ENCODE data around the gene HHAT.

HHAT gene

GRCh38 chr1:210469441-210469840 lies 140.7 kb downstream of the HHAT start:
- no peak for TF ChIP-seq CTCF (IDR thresholded peaks at IDR 0.05; ENCODE audit: low read depth, low read length)
- H3K4me3 ChIP-seq (ENCODE audit: low read depth, low read length), result no peak overlapping the region
- in situ Hi-C loops (cut with HindIII; ENCODE audit: low sequenced_read_pairs), result no loop called here
- DNase-seq (ENCODE audit: low read depth, low spot score), result no peak

DNA sequence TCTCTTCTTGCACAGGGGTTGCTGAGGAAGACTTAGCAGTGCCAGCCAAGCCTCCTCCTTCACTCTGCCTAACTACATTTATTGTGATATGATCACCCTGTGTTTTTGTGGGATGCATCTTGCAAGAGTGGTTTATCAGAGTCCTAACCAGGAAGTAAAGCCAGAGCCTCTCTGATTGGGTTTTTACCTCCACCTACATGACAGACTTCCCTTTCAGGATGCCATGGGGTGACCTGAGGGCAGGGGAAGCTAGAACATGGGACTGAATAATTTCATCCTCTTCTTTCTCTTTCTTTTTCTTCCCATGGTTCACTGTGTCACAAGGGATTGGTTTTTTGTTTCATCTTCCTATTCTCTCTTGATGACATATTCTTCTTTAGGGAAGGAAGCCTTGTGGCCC lies 146.6 kb downstream of the HHAT start:
- no peak for DNase-seq (ENCODE audit: low read depth, low spot score)
- in situ Hi-C loops (cut with HindIII; ENCODE audit: low sequenced_read_pairs), result no loop called here
- H3K4me3 ChIP-seq (ENCODE audit: low read depth, low read length), result no peak overlapping the region
- no peak for TF ChIP-seq CTCF (IDR thresholded peaks at IDR 0.05; ENCODE audit: low read depth, low read length)

GRCh38 chr1:210475806-210476205 lies 147.1 kb downstream of the HHAT start:
- H3K4me3 ChIP-seq (ENCODE audit: low read depth, low read length), result no peak overlapping the region

GRCh38 chr1:210476730-210477129 lies 148.0 kb downstream of the HHAT start:
- no peak overlapping the region for H3K4me3 ChIP-seq (ENCODE audit: low read depth, low read length)
- in situ Hi-C loops (cut with HindIII; ENCODE audit: low sequenced_read_pairs), result no loop called here
- TF ChIP-seq CTCF (IDR thresholded peaks at IDR 0.05; ENCODE audit: low read depth, low read length), result no peak
- DNase-seq (ENCODE audit: low read depth, low spot score), result no peak

More at GRCh38 chr1:210475806-210476205, 147.1 kb downstream of the HHAT start:
- TF ChIP-seq CTCF (IDR thresholded peaks at IDR 0.05; ENCODE audit: low read depth, low read length), result no peak
- DNase-seq (ENCODE audit: low read depth, low spot score), result no peak
- in situ Hi-C loops (cut with HindIII; ENCODE audit: low sequenced_read_pairs), result no loop called here

- H3K4me3 ChIP-seq (ENCODE audit: low read depth, low read length), result no peak overlapping the region
- in situ Hi-C loops (cut with HindIII; ENCODE audit: low sequenced_read_pairs), result no loop called here
- no peak for TF ChIP-seq CTCF (IDR thresholded peaks at IDR 0.05; ENCODE audit: low read depth, low read length)
- peak; percentile 27 for DNase-seq (ENCODE audit: low read depth, low spot score)
Measured at GRCh38 chr1:210477328-210477924, 148.7 kb downstream of the HHAT start.

GRCh38 chr1:210478820-210479219 lies 150.1 kb downstream of the HHAT start:
- in situ Hi-C loops (cut with HindIII; ENCODE audit: low sequenced_read_pairs), result no loop called here
- no peak overlapping the region for H3K4me3 ChIP-seq (ENCODE audit: low read depth, low read length)
- DNase-seq (ENCODE audit: low read depth, low spot score), result no peak
- no peak for TF ChIP-seq CTCF (IDR thresholded peaks at IDR 0.05; ENCODE audit: low read depth, low read length)
